ENCODE results near the gene MYO5C.

- TF ChIP-seq CTCF (conservative IDR thresholded peaks at IDR 0.05) (no peak), ZFX (IDR thresholded peaks at IDR 0.05) (no peak)
Measured at GRCh38 chr15:52254391-52254790, 41.2 kb downstream of the MYO5C start.
